ENCODE data around the gene SLC25A41.
"Not testable (repeated sequence)": the region's sequence is repeated elsewhere in the genome, so short reads cannot be mapped to it uniquely, and the experiment has no call there.

SLC25A41 gene

GRCh38 chr19:6412061-6412446 is 21.5 kb downstream of the SLC25A41 start:
- no peak for DNase-seq (ENCODE audit: low spot score)

DNA sequence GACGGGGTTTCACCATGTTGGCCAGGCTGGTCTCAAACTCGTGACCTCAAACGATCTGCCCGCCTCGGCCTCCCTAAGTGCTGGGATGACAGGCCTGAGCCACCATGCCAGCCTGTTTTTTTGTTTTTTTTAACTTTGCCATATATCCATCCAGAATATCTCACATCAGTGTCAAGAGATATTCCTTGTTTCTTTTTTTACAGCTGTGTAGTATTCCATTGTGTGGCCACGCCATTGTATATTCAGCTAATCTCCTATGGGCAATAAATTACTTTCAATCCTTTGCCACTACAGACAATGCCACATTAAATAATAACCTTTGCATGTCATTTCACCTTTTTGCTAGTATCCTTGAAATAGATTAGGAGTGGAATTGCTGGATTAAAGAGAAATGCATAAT is 24.2 kb downstream of the SLC25A41 start:
- DNase-seq (ENCODE audit: low spot score), result no peak

DNA sequence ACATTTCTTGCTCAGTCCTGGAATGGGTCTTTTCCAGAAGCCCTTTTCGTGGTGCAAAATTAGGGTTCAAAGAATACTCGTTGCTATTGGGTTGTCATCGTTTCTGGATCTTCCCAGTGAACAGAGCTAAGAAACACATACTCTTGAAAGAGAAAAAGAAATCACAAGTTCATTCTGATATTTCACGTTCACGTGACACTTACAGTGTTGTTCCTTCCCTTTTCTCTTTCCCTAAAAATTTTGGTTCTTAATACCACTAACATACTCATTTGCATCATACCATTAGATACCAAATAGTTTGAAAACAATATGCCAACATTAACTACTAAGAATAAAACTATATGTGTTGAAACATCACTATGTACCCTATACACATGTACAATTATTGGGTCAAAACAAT is 27.2 kb downstream of the SLC25A41 start:
- no peak for DNase-seq (ENCODE audit: low spot score)

DNA sequence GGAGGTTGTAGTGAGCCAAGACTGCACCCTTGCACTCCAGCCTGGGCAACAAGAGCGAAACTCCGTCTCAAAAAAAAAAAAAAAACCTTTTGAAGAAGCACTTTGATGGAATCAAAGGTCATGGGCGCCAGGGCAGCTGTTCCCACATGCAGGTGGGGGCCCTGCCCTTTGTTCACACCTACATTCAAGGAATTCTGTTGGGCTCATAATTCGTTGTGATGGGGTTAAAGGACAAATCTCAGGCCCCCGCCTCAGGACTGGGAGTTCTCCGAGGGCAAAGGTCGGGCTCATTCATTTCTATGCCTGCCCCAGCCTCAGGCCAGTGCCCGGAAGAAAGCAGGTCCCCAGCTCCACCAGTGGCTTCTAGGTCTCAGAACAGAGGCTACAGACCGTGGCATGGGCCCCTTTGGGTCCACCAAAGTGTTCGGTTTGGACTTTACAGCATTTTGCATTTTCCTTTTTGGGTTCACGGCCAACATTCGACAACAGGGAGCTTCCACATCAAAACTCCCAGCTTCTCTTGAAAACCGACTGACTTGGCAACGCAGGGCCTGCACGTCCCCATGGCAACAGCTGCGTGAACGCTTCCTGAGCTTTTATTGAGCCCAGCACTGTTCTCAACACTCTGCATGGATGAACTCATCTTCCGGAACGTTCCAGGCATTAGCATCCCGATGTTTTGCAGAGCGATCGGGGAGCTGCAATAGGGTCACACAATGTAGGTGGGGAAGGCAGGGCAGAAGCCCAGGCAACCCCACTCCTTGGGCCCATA is 30.5 kb downstream of the SLC25A41 start:
- DNase-seq (ENCODE audit: low spot score), result peak; percentile 39

GRCh38 chr19:6402058-6402457 is 31.5 kb downstream of the SLC25A41 start:
- no peak for DNase-seq (ENCODE audit: low spot score)

- DNase-seq (ENCODE audit: low spot score), result not testable (repeated sequence)
Observed at GRCh38 chr19:6400062-6400944, 33.3 kb downstream of the SLC25A41 start.

DNA sequence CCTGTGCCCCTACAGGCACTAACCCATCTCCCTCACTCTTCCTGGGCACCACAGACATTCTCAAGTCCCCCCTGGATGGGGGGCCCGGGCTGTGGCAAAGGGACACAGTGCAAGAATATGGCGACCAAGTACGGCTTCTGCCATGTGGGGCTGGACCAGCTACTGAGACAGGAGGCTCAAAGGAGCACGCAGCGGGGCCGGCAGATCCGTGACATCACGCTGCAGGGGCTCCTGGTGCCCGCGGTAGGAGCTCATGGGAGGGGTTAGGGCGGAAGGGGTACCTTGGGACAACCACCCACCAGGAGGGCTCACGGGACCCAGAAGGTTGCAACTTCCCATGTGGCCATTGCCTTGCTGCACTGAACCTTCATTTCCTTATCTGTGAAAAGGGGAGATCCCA is 37.3 kb downstream of the SLC25A41 start:
- DNase-seq (ENCODE audit: low spot score), result no peak

- no peak for DNase-seq (ENCODE audit: low spot score)
Observed at GRCh38 chr19:6394831-6395230, 38.7 kb downstream of the SLC25A41 start.

GRCh38 chr19:6393983-6394412 is 39.6 kb downstream of the SLC25A41 start:
- DNase-seq (ENCODE audit: low spot score), result no peak

DNA sequence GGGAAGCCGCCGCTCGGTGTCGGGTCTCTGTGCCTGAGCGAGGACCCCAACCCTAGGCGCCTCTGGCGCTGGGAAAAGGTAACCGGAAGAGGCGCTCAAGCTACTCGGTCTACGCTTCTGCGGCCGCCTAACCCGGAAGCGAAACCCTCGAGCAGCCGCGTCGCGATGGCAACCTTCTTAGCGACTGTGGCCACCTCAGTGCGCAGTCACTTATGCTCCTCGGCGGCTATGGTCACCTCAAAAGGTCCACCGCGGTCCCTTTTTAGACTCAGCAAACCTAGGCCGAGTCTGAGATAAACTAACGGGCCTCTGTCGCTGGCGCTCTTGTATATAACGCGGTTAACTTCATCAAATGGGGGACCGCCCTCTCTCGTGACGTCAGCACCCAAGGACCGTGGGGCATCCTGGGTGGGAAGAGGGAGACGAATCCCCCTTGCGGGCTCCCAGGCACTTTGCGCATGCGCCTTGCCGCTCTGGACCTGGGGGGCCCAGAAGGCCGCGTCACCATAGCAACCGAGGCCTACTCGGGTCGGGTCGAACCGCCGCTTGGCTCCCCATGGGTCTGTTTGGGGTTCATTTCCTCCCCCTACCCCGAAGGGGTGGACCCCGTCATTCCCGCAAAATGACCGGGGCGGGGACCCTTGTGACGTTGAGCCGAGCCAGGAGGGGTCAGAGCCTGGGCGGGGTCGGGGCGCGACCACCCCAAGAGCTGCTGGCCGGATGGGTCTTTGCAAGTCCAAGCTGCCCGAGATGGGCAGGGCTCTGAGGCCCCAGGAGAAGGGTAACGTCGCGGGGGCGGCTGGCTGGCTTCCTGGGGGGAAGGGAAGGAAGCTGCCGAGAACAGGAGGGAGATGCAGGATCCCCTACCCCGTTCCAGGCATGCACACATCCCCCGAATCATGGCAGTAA is 40.2 kb downstream of the SLC25A41 start, which contains the start of gene GTF2F1:
TSS of gene GTF2F1 (minus strand) at position 91 of the 909 bp plus-strand sequence. CDS start 169 bp downstream, outside the sequence.
- DNase-seq (ENCODE audit: low spot score), result peak; percentile 82

- DNase-seq (ENCODE audit: low spot score), result peak; percentile 4
Observed at GRCh38 chr19:6392221-6393073, 41.1 kb downstream of the SLC25A41 start.

DNA sequence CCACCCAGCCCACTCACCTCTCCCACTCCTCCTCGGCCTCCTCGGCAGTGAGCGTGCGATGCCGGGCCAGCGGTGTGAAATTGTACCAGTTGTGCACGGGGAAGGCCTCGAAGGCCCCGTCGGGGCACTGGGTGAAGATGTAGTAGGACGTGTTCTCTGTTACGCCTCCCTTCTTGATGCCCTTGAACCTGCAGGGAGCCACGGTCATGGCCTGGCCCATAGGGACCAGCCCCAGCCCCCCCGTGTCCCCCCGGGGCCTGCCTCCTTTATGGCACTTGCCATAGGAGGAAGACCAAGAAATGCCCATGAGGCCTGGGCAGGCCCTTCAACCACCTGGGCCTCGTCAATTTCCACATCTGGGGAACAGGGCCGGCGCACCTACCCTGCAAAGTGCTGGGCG is 46.2 kb downstream of the SLC25A41 start:
- DNase-seq (ENCODE audit: low spot score), result no peak

GRCh38 chr19:6384381-6384780 is 49.2 kb downstream of the SLC25A41 start:
- DNase-seq (ENCODE audit: low spot score), result no peak

DNA sequence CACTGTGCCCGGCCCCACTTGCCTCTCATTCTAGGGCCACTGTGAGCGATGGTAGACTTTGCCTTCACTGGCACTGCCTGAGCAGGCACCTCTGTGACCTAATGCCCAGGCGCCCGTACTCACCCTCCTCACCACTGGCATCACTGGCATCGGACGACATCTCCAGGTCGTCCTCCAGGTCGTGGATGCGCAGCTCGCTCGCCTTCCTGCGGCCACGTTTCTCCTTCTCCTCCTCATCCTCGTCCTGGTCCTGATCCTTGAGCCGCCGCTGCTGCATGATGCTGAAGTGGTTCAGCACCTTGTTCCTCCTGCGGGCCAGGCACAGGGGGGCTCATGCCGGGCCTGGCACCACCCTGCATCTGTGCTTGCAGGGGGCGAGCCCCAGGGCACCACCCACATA is 50.4 kb downstream of the SLC25A41 start:
- no peak for DNase-seq (ENCODE audit: low spot score)

DNA sequence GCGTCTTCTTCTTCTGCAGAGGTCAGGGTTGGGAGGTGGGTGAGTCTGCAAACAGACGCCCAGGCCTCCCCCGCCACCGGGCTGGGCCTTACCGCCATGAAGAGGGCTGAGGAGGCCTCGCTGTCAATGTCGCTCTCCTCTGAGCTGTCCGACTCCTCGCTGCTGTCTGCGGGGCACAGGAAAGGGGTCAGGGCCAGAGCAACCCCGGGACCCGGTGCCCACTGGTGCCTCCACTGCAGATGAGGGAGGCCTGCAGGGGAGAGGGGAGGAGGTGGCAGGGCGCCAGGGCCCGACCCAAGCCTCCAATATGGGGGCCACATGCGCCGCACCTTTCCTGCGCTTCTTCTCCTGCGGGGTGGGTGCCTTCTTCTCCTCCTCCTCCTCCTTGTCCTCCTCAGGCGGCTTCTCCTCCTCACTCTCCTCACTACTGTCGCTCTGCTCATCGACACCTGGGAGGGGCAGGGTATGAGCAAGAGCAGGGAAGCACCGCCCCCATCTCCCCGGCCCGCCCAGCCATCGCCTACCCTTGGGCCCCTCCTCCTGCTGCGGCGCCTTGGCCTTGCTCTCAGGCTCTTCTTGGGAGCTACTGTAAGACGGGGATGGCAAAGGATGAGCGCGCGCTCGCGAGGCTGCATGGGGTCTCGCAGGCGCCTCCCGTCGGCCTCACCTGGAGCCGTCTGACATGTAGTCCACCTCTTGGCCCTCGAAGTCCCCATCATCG is 52.4 kb downstream of the SLC25A41 start:
- no peak for DNase-seq (ENCODE audit: low spot score)

- DNase-seq (ENCODE audit: low spot score), result no peak
Observed at GRCh38 chr19:6379744-6380143, 53.8 kb downstream of the SLC25A41 start.

GRCh38 chr19:6378486-6378885 is 55.1 kb downstream of the SLC25A41 start:
- DNase-seq (ENCODE audit: low spot score), result no peak

GRCh38 chr19:6378041-6378440 is 55.5 kb downstream of the SLC25A41 start:
- DNase-seq (ENCODE audit: low spot score), result no peak

DNA sequence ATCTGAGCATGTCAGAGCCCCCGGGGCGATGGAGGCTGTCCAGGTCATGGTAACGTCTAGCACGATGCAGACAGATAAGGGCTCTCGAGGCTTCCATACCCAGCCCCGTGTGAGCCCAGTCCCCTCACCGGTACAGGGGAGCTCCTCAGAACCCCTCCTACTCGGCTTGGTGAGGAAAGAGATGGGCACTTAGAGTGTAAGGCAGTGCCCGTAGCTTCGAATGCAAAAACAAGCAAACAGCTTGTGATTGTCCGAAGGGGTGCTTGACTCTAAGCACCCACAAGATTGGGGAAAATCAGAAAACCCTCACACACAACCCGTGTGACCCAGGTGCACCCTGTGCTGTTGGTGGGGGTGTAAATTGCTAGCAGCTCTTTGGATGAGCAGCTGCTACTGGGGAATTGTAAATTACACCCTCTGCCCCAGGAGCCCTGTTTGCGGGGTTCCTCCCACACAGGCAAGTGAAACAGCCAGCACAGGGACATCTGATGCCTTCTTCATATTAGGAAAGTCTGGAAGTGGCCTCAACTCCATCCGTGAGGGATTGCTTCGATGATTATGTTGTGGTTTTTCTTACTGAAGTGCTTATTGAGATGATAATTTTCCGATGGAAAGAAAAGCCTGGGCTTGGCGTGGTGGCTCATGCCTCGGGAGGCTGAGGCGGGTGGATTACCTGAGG is 56.9 kb downstream of the SLC25A41 start:
- no peak for DNase-seq (ENCODE audit: low spot score)
